ENCODE measurements around the gene SLC12A2.
A peak's percentile ranks its signal among the peaks of the same experiment; 100 is the strongest.

The SLC12A2 gene

GRCh38 chr5:128083033-128083810 is at the start of gene SLC12A2:
TSS of gene SLC12A2 (plus strand) at chr5:128083766. CDS start at chr5:128083955, 189 bp downstream.
- peak; percentile 89 for DNase-seq
- peak; percentile 72 for ATAC-seq

DNA sequence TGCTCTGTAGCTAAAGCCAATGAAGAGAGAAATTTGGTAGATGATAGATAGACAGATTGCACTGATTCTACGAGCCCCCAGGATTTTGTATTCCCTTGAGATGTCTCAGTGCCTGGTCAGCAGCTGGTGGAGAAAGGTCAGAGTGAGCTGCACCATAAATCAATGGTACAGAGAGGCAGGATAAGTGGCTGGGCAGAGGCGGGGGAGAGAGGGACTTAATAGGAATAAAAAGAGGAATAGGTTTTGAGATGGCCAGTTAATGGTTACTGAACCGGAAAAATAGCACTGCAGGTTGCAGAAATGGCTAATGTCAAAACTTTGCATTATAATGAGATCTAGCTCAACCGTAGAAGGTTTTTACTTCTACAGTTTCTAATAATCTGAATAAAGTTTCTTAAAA is 47.9 kb upstream of the SLC12A2 start:
- DNase-seq (no peak), ATAC-seq (no peak)

- no peak for DNase-seq
- no peak for ATAC-seq
These were observed 46.6 kb upstream of the SLC12A2 start for GRCh38 chr5:128036950-128037349.

DNA sequence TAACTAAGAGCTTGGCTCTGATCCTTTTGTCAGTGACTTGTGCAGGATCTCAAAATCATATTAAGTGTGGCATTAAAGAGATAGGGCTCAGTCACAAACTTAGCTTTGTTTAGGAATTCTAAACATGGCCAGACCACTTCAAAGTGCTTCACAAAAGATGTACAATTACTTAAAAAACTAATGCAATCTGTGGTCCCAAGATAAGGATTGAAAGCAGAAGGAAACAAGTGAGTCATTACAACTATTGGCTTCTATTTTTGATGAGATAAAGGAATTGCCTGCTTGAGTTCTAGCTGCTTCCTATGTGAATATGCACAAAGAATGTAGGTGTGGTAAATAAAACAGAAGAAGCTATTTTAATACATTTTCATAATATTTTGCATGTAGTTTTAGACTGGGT is 44.9 kb upstream of the SLC12A2 start:
- ATAC-seq = no peak
- no peak for DNase-seq

- DNase-seq (no peak), ATAC-seq (no peak)
These were observed 42.6 kb upstream of the SLC12A2 start for GRCh38 chr5:128040927-128041326.

DNA sequence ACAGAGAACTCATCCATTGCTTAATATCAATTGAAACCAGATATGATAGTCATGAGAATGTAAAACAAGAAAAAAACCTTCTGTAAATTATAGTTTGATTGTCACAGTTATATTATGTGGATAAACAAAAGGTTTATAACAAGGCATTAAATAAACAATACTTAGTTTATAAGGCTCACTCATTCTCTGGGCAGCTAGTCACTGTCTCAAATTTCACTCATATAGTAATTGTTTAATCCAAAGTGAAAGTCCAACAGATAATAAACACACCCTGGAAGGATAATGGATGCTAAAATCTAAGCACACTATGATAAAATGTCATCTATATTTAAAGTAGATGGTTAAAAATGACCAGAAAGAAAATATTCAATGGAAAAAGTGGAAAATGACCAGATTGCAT is 30.8 kb upstream of the SLC12A2 start:
- ATAC-seq (no peak), DNase-seq (no peak)

DNA sequence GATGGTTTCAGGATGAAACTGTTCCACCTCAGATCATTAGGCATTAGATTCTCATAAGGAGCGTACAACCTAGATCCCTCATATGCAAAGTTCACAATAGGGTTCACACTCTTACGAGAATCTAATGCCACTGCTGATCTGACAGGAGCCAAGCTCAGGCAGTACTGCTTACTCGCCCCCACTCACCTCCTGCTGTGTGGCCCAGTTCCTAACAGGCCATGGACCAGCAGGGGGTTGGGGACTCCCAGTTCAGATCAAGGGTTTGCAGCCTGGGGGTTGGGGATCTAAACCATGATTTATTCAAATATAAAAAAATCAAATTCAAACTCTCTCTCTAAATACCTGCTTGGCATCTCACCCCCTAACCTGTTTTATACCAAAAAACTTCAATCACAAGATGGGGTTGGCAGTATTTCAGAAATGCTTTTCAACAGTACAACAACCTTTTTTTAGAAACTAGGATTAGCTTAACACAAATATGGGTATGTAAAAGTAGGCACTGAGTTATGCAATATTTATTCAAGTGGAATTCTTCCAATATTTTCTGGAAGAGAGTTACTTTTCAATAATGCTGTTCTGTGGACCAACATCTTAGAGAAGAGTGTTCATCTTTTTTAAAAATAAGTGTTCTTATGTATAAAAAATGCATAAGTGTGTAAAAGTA is 30.1 kb upstream of the SLC12A2 start:
- ATAC-seq = no peak
- DNase-seq = no peak

GRCh38 chr5:128060644-128061385 is 22.8 kb upstream of the SLC12A2 start:
- ATAC-seq = no peak

DNA sequence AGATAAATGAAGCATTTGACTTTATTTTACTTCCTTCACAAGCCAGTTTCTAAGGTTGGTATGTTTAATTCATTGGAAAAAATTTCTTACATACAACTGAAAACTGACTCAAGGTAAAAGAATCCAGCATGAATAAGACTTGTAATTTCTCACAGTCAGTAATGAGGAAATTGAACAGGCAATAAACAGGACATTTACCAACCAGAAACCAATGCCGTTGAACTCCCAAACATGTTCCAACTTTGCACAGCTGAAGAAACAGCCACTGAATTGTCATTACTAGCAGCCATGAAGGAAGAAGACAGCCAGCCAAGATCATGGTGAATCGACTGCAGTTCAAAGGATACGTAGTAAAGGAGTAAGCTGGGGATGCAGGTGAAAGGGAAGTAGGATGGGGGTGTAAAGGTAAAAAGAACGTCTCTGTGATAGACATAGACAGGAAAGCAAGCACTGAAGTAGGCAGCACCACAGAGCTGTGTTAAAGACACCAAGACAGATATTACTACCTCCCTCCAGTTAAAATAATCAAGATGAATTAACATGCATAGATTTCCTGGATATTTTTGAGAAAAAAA is 21.3 kb upstream of the SLC12A2 start:
- ATAC-seq = no peak

More at GRCh38 chr5:128060644-128061385, 22.8 kb upstream of the SLC12A2 start:
- no peak for DNase-seq

DNA sequence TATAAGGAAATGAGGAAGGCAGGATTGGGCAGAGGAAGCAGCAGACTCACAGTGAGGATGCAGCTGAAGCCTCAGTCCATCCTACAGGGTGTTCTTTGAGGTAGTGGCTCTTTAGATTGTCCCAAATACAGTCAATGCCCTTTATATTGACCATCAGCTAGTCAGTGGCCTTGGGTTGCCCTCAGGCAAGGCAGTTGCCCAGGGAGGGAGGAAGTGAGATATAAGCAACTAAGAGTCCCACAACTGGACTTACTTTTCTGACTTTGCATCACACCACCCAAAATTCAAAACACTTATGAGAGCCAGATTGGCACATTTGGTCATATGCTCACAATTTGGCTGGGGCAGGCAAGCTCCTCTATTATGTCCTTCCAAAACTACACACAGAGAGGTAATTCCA is 9.4 kb upstream of the SLC12A2 start:
- ATAC-seq = no peak
- no peak for DNase-seq

More for the DNA sequence above, 21.3 kb upstream of the SLC12A2 start:
- no peak for DNase-seq

DNA sequence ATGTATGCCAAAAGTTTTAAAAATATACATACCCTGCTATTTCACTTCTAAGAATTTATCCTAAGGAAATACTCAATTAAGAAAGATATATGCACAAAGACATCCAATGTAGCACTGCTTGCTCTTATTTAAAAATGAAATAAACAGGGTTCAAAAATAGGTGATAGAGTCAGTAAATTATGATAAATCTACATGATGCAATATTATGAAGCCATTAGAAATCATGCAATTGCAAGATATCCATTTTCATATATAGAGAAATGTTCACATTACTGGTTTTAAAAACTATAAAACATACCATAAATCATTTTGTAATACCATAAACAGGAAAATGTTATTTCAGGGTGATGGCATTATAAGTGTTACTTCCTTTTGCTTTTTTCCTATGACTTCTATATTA is 8.6 kb upstream of the SLC12A2 start:
- DNase-seq = no peak
- ATAC-seq = no peak

- no peak for DNase-seq
- ATAC-seq = no peak
These were observed 6.0 kb upstream of the SLC12A2 start for GRCh38 chr5:128077526-128077925.

GRCh38 chr5:128081111-128081851 is 2.3 kb upstream of the SLC12A2 start:
- no peak for ATAC-seq
- DNase-seq = no peak

DNA sequence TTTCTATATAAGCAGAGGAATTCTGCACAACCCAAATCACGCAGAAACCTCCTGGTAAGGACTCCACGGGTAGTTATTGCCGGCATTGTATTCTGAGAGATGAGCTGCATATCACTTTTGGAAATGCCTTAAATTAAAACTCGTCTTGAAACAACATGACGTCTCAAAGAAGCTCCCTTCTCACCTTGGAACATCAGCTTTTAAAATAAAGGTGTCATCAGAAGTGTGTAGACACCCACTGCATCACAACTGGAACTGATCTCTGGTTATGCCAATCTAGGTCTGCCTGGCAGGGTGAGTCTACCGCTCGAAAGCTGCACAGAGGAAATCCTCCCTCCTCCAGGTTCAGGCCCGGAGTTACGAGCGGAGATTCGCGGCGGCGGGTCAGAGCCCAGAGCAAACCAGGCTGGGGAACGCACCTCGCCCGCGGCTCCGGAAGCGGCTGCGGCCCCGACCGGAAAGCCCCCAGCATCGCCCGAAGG is 974 bp upstream of the SLC12A2 start:
- DNase-seq = no peak
- peak; percentile 33 for ATAC-seq

DNA sequence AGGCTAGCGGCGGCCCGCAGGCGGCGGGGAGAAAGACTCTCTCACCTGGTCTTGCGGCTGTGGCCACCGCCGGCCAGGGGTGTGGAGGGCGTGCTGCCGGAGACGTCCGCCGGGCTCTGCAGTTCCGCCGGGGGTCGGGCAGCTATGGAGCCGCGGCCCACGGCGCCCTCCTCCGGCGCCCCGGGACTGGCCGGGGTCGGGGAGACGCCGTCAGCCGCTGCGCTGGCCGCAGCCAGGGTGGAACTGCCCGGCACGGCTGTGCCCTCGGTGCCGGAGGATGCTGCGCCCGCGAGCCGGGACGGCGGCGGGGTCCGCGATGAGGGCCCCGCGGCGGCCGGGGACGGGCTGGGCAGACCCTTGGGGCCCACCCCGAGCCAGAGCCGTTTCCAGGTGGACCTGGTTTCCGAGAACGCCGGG is 253 bp downstream of the SLC12A2 start:
- ATAC-seq = peak; percentile 16
- DNase-seq = no peak

DNA sequence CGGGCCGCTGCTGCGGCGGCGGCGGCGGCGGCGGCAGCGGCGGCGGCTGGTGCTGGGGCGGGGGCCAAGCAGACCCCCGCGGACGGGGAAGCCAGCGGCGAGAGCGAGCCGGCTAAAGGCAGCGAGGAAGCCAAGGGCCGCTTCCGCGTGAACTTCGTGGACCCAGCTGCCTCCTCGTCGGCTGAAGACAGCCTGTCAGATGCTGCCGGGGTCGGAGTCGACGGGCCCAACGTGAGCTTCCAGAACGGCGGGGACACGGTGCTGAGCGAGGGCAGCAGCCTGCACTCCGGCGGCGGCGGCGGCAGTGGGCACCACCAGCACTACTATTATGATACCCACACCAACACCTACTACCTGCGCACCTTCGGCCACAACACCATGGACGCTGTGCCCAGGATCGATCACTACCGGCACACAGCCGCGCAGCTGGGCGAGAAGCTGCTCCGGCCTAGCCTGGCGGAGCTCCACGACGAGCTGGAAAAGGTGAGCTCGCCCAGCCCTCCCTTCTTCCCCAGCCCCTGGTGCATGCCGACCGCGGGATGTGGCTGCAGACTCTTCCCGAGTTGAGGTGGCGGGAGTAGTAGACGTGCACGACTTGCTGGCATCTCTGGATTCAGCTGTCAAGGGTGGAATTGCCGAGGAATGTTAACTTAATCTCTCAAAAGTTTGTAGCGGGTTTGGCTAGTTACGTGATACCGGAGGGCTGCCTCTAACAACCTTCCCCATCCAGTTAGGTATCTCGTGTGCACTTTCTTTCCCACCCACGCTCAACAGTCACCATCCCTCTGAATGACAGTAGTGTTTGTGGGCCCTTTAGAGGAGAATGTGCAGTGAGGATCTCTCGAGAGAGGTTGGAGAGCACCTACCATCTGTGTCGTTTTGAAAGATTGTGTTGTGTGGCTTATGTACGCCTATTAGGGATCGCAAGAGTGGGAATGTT is 932 bp downstream of the SLC12A2 start:
- ATAC-seq (peak; percentile 29), DNase-seq (peak; percentile 59)

GRCh38 chr5:128085413-128085812 is 1.8 kb downstream of the SLC12A2 start:
- no peak for ATAC-seq
- no peak for DNase-seq

DNA sequence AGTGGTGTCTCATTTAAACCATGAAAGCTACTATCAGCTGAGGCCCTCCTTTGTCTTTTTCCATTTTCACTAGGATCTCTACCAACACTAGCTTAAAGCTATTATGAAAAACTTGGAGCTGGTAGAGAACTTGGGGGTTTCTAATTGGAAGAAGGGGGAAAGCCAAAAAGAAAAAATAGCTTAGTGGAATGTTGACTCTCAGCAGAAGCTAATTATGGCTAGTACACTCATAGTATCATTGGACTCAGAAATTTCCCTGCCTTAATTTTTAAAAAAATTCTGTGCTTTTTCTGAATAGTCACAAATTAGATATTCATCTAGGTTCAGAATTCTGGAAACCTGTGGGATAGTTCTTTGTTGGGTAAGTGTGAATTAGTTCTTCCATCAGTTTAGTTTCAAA is 8.0 kb downstream of the SLC12A2 start:
- no peak for DNase-seq
- no peak for ATAC-seq

DNA sequence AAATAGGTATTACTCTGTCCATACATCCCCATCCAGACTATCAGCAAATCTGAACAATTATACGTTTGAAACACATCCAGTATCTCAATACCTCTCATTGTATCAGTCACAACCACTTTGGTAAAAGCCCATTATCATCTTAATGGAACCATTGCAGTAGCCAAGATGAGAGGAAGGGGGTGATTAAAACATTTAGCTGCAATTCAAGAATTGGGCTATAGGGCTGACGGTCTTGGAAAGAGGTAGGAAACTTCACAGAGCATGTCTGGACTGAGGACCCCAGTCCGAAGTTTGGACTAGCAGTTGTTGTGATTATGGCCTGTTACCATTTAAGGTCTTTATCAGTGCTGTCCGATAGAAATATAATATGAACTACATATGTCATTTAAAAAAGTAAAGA is 8.6 kb downstream of the SLC12A2 start:
- ATAC-seq = no peak

GRCh38 chr5:128093368-128093767 is 9.8 kb downstream of the SLC12A2 start:
- no peak for ATAC-seq
- no peak for DNase-seq

More for the DNA sequence above, 8.6 kb downstream of the SLC12A2 start:
- no peak for DNase-seq

DNA sequence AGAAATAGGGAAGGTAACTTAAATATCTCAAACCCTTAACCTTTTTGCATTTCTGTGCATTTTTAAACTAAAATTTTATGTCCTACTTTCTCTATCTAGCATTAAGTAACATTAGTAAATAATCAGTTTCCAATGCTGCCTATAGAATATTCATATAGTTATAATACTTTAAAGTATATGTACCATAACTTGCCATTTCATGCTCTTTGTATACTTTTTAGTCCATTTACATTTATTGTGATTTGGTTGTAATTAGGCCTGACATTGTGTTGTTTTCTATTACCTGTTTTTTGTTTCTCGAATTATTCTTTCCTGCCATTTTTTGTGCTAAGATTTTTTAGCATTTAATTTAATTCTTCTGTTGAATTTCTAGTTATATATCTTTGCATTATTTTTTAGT is 13.7 kb downstream of the SLC12A2 start:
- DNase-seq = no peak
- no peak for ATAC-seq

Measured in stimulated activated naive CD8-positive, alpha-beta T cell treated with anti-CD3 and anti-CD28 coated beads, Interleukin-15, Interleukin-2, amounts not matched to agents 100 U/mL and 50 U/mL, for 24 hours (primary cell).